NCI-H146 treated with DMSO at 0.1 percent for 48 hours (cell line): ENCODE measurements around the gene KCNJ9.
"Not testable (repeated sequence)": the region's sequence is repeated elsewhere in the genome, so short reads cannot be mapped to it uniquely, and the experiment has no call there.

Experiments used
- DNase-seq: peaks from one replicate; lab custom pipeline; 2025; ENCODE audit not compliant: unreplicated experiment; lab: John Stamatoyannopoulos, UW

KCNJ9 gene

GRCh38 chr1:160101717-160102522 is 20.6 kb downstream of the KCNJ9 start:
- DNase-seq, result no peak

- DNase-seq, result no peak
Measured at GRCh38 chr1:160103658-160104408, 22.5 kb downstream of the KCNJ9 start.

- DNase-seq, result no peak
Measured at GRCh38 chr1:160104486-160104885, 23.1 kb downstream of the KCNJ9 start.

- no peak for DNase-seq
Measured at GRCh38 chr1:160105155-160105554, 23.8 kb downstream of the KCNJ9 start.

GRCh38 chr1:160107512-160107911 is 26.2 kb downstream of the KCNJ9 start:
- DNase-seq, result no peak

- no peak for DNase-seq
Measured at GRCh38 chr1:160108888-160109662, 27.7 kb downstream of the KCNJ9 start.

- DNase-seq, result no peak
Measured at GRCh38 chr1:160109686-160110085, 28.3 kb downstream of the KCNJ9 start.

GRCh38 chr1:160111462-160111861 is 30.1 kb downstream of the KCNJ9 start:
- DNase-seq, result not testable (repeated sequence)

GRCh38 chr1:160112357-160112756 is 31.0 kb downstream of the KCNJ9 start:
- DNase-seq, result no peak

GRCh38 chr1:160113407-160113806 is 32.1 kb downstream of the KCNJ9 start:
- no peak for DNase-seq

GRCh38 chr1:160114085-160114484 is 32.7 kb downstream of the KCNJ9 start:
- no peak for DNase-seq

GRCh38 chr1:160115545-160116282 is 34.4 kb downstream of the KCNJ9 start, which contains the start of gene ATP1A2:
Gene ATP1A2 (plus strand): TSS chr1:160115759. CDS start chr1:160115862, 103 bp downstream.
- DNase-seq, result no peak

GRCh38 chr1:160116283-160117147 is 35.2 kb downstream of the KCNJ9 start:
- DNase-seq, result no peak

- DNase-seq, result no peak
Measured at GRCh38 chr1:160117300-160117699, 36.0 kb downstream of the KCNJ9 start.

GRCh38 chr1:160117709-160118183 is 36.4 kb downstream of the KCNJ9 start:
- no peak for DNase-seq

GRCh38 chr1:160118928-160119327 is 37.6 kb downstream of the KCNJ9 start:
- no peak for DNase-seq

GRCh38 chr1:160120797-160121196 is 39.5 kb downstream of the KCNJ9 start:
- DNase-seq, result no peak

- DNase-seq, result no peak
Measured at GRCh38 chr1:160121388-160121787, 40.0 kb downstream of the KCNJ9 start.

- no peak for DNase-seq
Measured at GRCh38 chr1:160122978-160123495, 41.7 kb downstream of the KCNJ9 start.
